H9 (cell line): Measurements from ENCODE around the gene HERC6. TPM values are rescaled to one million over a fixed set of nuclear protein-coding genes. Genes with fewer than 3 reads are reported as not detected.

Source experiments
- DNase-seq: peaks from one replicate; pipeline ENCODE4 v3.0.0-alpha.2; 2017
- H2AFZ ChIP-seq: one replicate; pipeline ENCODE4 v1.6.1; 2013; ENCODE audit warnings: mild to moderate bottlenecking, low read length, control low read depth, moderate library complexity
- H2AK5ac ChIP-seq: 2 replicates; pipeline ENCODE4 v1.6.1; 2013; ENCODE audit warnings: low read length, control low read depth, mixed read lengths; ENCODE audit not compliant: insufficient read length
- H2BK120ac ChIP-seq: one replicate; pipeline ENCODE4 v1.6.1; 2013; ENCODE audit warnings: low read depth, mild to moderate bottlenecking, low read length, control low read depth, inconsistent platforms; ENCODE audit not compliant: poor library complexity, severe bottlenecking
- H2BK12ac ChIP-seq: 2 replicates; pipeline ENCODE4 v1.6.1; 2013; ENCODE audit warnings: low read length, control low read depth, mixed read lengths, low read depth; ENCODE audit not compliant: insufficient read length
- H2BK15ac ChIP-seq: 2 replicates; pipeline ENCODE4 v1.6.1; 2013; ENCODE audit warnings: low read depth, low read length, control low read depth
- H2BK20ac ChIP-seq: one replicate; pipeline ENCODE4 v1.6.1; 2013; ENCODE audit warnings: low read depth, mild to moderate bottlenecking, low read length, control low read depth, inconsistent platforms; ENCODE audit not compliant: poor library complexity, severe bottlenecking
- H2BK5ac ChIP-seq: 2 replicates; pipeline ENCODE4 v1.6.1; 2013; ENCODE audit warnings: low read length, control low read depth, mixed read lengths; ENCODE audit not compliant: insufficient read length
- H3K14ac ChIP-seq: 2 replicates; pipeline ENCODE4 v1.6.1; 2013; ENCODE audit warnings: low read length, control low read depth; ENCODE audit not compliant: insufficient read depth
- H3K18ac ChIP-seq: 2 replicates; pipeline ENCODE4 v1.6.1; 2013; ENCODE audit warnings: low read depth, mild to moderate bottlenecking, mixed read lengths, low read length, control low read depth; ENCODE audit not compliant: insufficient read length
- H3K23ac ChIP-seq: 2 replicates; pipeline ENCODE4 v1.6.1; 2013; ENCODE audit warnings: low read length, control low read depth, mixed read lengths, low read depth; ENCODE audit not compliant: insufficient read length
- H3K23me2 ChIP-seq: 2 replicates; pipeline ENCODE4 v1.6.1; 2013; ENCODE audit warnings: low read depth, mild to moderate bottlenecking, mixed read lengths, low read length, control low read depth; ENCODE audit not compliant: insufficient read length, poor library complexity, severe bottlenecking
- H3K27ac ChIP-seq: 2 replicates; pipeline ENCODE4 v1.5.1; 2013; ENCODE audit warnings: low read length, control low read depth, mixed read lengths, low read depth; ENCODE audit not compliant: insufficient read length
- H3K27me3 ChIP-seq: 2 replicates; pipeline ENCODE4 v1.6.1; 2013; ENCODE audit warnings: low read length, control low read depth, inconsistent platforms; ENCODE audit not compliant: insufficient read depth
- H3K4ac ChIP-seq: 2 replicates; pipeline ENCODE4 v1.6.1; 2013; ENCODE audit warnings: low read depth, mild to moderate bottlenecking, control low read depth, inconsistent platforms, low read length, moderate library complexity
- H3K4me1 ChIP-seq: 2 replicates; pipeline ENCODE4 v1.6.1; 2013; ENCODE audit warnings: low read length, control low read depth, inconsistent platforms; ENCODE audit not compliant: insufficient read depth
- H3K4me2 ChIP-seq: 2 replicates; pipeline ENCODE4 v1.6.1; 2013; ENCODE audit warnings: low read length, control low read depth, mixed read lengths; ENCODE audit not compliant: insufficient read length, insufficient read depth
- H3K56ac ChIP-seq: 2 replicates; pipeline ENCODE4 v1.6.1; 2013; ENCODE audit warnings: low read depth, mild to moderate bottlenecking, mixed read lengths, low read length, control low read depth; ENCODE audit not compliant: insufficient read length
- H3K79me1 ChIP-seq: 2 replicates; pipeline ENCODE4 v1.6.1; 2013; ENCODE audit warnings: low read depth, mild to moderate bottlenecking, moderate library complexity, low read length, control low read depth, inconsistent platforms; ENCODE audit not compliant: insufficient read depth, poor library complexity, severe bottlenecking
- H3K79me2 ChIP-seq: 2 replicates; pipeline ENCODE4 v1.6.1; 2013; ENCODE audit warnings: low read length, control low read depth, inconsistent platforms; ENCODE audit not compliant: insufficient read depth
- H3K9ac ChIP-seq: 2 replicates; pipeline ENCODE4 v1.6.1; 2013; ENCODE audit warnings: low read length, control low read depth, mixed read lengths; ENCODE audit not compliant: insufficient read length; ENCODE audit errors: extremely low read depth
- H3K9me3 ChIP-seq: one replicate; pipeline ENCODE4 v1.6.1; 2013; ENCODE audit warnings: low read depth, low read length, inconsistent platforms; ENCODE audit not compliant: control insufficient read depth
- H3T11ph ChIP-seq: one replicate; pipeline ENCODE4 v1.6.1; 2013; ENCODE audit warnings: mild to moderate bottlenecking, low read length, control low read depth, inconsistent platforms
- H4K20me1 ChIP-seq: one replicate; pipeline ENCODE4 v1.6.1; 2013; ENCODE audit not compliant: control insufficient read depth, insufficient read length, insufficient read depth
- H4K5ac ChIP-seq: 2 replicates; pipeline ENCODE4 v1.6.1; 2013; ENCODE audit warnings: low read depth, mild to moderate bottlenecking, mixed read lengths, low read length, control low read depth; ENCODE audit not compliant: insufficient read length
- H4K8ac ChIP-seq: replicated peaks from 2 replicates; pipeline ENCODE4 v1.6.1; 2013; ENCODE audit warnings: low read length, control low read depth, mixed read lengths, low read depth; ENCODE audit not compliant: insufficient read length
- H4K91ac ChIP-seq: 2 replicates; pipeline ENCODE4 v1.6.1; 2013; ENCODE audit warnings: low read depth, mild to moderate bottlenecking, moderate library complexity, mixed read lengths, low read length, control low read depth; ENCODE audit not compliant: insufficient read length
- H3K27ac Mint-ChIP-seq, 3 experiments: 2 replicates in 2 of 3; 3 replicates in 1 of 3; pipeline ENCODE4 v1.8.0; 2020 to 2021; ENCODE audit warnings: mixed read lengths in 3 of 3, mild to moderate bottlenecking in 1 of 3, moderate library complexity in 1 of 3
- H3K27me3 Mint-ChIP-seq: 2 replicates; pipeline ENCODE4 v1.8.0; 2021; ENCODE audit warnings: low read depth, mild to moderate bottlenecking, moderate library complexity, mixed read lengths
- H3K36me3 Mint-ChIP-seq, 3 experiments: 2 replicates in 2 of 3; 3 replicates in 1 of 3; pipeline ENCODE4 v1.8.0; 2020 to 2021; ENCODE audit warnings: low read depth in 3 of 3, mixed read lengths in 3 of 3; ENCODE audit not compliant: insufficient read depth in 1 of 3
- H3K4me1 Mint-ChIP-seq, 2 experiments: 2 replicates each; pipeline ENCODE4 v1.8.0; 2020; ENCODE audit warnings: mixed read lengths in 2 of 2
- H3K4me3 Mint-ChIP-seq, 2 experiments: 2 replicates in 1 of 2; 3 replicates in 1 of 2; pipeline ENCODE4 v1.8.0; 2020 to 2021; ENCODE audit warnings: mild to moderate bottlenecking in 2 of 2, mixed read lengths in 2 of 2, moderate library complexity in 1 of 2
- H3K9me3 Mint-ChIP-seq, 2 experiments: 2 replicates in 1 of 2; 3 replicates in 1 of 2; pipeline ENCODE4 v1.8.0; 2020; ENCODE audit warnings: mild to moderate bottlenecking in 2 of 2, mixed read lengths in 2 of 2, moderate library complexity in 1 of 2
- CTCF ChIP-seq: fragments of 200-600 bp; sonication (generic); conservative IDR thresholded peaks from 3 replicates; pipeline ENCODE4 v1.8.0; 2021; ENCODE audit warnings: antibody characterized with exemption, mild to moderate bottlenecking
- WGBS: extraction: QIAGEN DNeasy Blood & Tissue Kit; methylation state at CpG from one replicate; pipeline ENCODE4 v1.1.7; 2013; ENCODE audit warnings: missing lambda C conversion rate, low lambda C conversion rate, mixed read lengths; ENCODE audit not compliant: insufficient read length; ENCODE audit errors: extremely low coverage; 5-methylcytosine and 5-hydroxymethylcytosine counted together
- total RNA-seq: library from RNA; stranded (reverse); gene quantifications from 2 replicates; pipeline ENCODE4 v1.2.1, GENCODE V29; 2021

The HERC6 gene
- total RNA-seq, 1 experiment from 2014 or later: 8.2 TPM

- no peak overlapping the region for H2BK12ac ChIP-seq
- Mint-ChIP-seq H3K9me3 (no peaks in the 10 kb centered on the region), H3K27me3 (peaks cover 12% of the 10 kb centered on the region), H3K4me3 (no peak overlapping the region), H3K36me3 (peaks cover 0 to 2% (median 0%) of the 10 kb centered on the region in 3 experiments; a peak in 1 of 7 replicates), H3K4me1 (peaks cover 3 to 9% of the 10 kb centered on the region in 2 experiments; a peak in 1 of 4 replicates), H3K27ac (no peak overlapping the region)
- no peak overlapping the region for H3K27ac ChIP-seq
- no peaks in the 10 kb centered on the region for H3K79me2 ChIP-seq
- no peak overlapping the region for H4K8ac ChIP-seq
- no peak overlapping the region for H3K23ac ChIP-seq
- no peak overlapping the region for H2BK120ac ChIP-seq
- H3K79me1 ChIP-seq: no peaks in the 10 kb centered on the region
- no CpG with 5 or more reads among the region's 1 CpG for WGBS
- no peak overlapping the region for H2BK15ac ChIP-seq
- no peak for DNase-seq
- H4K20me1 ChIP-seq: no peaks in the 10 kb centered on the region
- no peak overlapping the region for H4K5ac ChIP-seq
- no peak for TF ChIP-seq CTCF
- H3K9ac ChIP-seq: no peak overlapping the region
- H3K9me3 ChIP-seq: no peaks in the 10 kb centered on the region
- H3K56ac ChIP-seq: no peak overlapping the region
- H3K23me2 ChIP-seq: peaks cover 5% of the 10 kb centered on the region
- no peak overlapping the region for H3T11ph ChIP-seq
- no peak overlapping the region for H2BK20ac ChIP-seq
- H2AFZ ChIP-seq: no peak overlapping the region
- no peak overlapping the region for H4K91ac ChIP-seq
- H3K27me3 ChIP-seq: no peaks in the 10 kb centered on the region; the same call in 1 of the 2 replicates
- no peak overlapping the region for H2BK5ac ChIP-seq
- no peak overlapping the region for H3K18ac ChIP-seq
- H3K14ac ChIP-seq: no peak overlapping the region
- no peak overlapping the region for H3K4me2 ChIP-seq
- no peak overlapping the region for H2AK5ac ChIP-seq
- H3K4ac ChIP-seq: no peak overlapping the region
- H3K4me1 ChIP-seq: no peaks in the 10 kb centered on the region
Observed at GRCh38 chr4:88382621-88383020, 4.0 kb downstream of the HERC6 start.
